COLO829 (cell line): Measurements from ENCODE around the gene SETBP1.

ENCODE experiments used
- DNase-seq: peaks from one replicate; pipeline ENCODE4 v3.0.0; 2012; ENCODE audit warnings: low spot score

The SETBP1 gene

GRCh38 chr18:44841752-44842587, 161.3 kb downstream of the SETBP1 start:
- DNase-seq: no peak

GRCh38 chr18:44842588-44843412, 162.1 kb downstream of the SETBP1 start:
- no peak for DNase-seq

DNA sequence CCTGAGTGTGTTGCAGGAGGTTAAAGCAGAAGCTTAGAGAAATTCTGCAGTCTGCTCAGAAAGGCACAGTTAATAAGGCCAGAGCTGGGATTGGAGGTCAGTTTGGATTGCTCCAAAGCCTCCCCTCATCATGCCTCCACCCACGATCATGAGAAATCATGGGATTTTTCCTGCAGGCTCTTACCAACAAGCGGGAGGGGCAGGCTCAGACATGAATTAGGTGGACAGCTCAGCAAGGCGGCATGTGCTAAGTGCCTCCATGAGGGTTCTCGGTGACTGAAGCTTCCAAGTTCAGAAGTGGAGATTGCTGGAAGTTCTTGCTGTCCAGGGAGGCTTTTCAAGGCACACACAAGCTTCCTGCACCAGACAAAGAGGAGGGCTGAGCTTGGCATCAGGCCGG, 163.8 kb downstream of the SETBP1 start:
- DNase-seq: no peak

- no peak for DNase-seq
These were observed 165.8 kb downstream of the SETBP1 start for GRCh38 chr18:44846450-44846849.

GRCh38 chr18:44848644-44849335, 168.1 kb downstream of the SETBP1 start:
- no peak for DNase-seq

DNA sequence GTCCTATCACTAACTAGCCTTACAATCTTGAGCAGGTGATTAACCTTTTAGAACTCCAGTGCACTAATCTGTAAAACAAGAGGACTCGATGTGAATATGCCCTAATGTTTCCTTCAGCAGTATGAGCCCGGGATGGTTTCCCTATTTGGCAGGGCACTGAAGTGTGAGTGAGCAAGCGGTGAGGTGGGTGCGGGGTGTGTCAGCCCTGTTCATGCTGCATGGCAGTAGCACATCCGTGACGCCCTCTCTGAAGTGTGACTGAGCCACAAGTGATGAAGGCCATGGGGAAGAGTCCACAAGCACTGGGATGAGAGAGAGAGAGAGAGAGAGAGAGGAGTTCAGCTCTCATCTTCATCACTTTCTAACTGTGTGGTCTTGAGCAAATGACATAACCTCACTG, 168.7 kb downstream of the SETBP1 start:
- DNase-seq: no peak

DNA sequence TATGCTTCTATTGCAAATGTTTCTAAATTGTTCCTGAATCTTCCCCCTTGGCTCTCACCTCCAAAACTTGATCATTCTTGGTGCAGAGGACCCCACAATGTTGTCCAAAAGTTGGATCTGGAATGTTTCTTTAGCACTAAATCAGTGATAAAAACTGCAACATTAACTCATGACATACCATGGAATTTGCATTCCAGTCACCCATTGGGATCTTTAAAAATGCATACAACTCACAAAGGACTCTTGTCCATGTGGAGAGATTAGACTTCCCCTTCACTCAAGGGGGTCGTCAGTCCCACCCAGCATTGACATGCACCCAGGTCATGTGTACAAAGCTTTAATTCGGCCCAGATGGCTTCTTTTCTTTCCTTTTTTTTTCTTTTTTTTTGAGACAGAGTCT, 169.3 kb downstream of the SETBP1 start:
- no peak for DNase-seq

DNA sequence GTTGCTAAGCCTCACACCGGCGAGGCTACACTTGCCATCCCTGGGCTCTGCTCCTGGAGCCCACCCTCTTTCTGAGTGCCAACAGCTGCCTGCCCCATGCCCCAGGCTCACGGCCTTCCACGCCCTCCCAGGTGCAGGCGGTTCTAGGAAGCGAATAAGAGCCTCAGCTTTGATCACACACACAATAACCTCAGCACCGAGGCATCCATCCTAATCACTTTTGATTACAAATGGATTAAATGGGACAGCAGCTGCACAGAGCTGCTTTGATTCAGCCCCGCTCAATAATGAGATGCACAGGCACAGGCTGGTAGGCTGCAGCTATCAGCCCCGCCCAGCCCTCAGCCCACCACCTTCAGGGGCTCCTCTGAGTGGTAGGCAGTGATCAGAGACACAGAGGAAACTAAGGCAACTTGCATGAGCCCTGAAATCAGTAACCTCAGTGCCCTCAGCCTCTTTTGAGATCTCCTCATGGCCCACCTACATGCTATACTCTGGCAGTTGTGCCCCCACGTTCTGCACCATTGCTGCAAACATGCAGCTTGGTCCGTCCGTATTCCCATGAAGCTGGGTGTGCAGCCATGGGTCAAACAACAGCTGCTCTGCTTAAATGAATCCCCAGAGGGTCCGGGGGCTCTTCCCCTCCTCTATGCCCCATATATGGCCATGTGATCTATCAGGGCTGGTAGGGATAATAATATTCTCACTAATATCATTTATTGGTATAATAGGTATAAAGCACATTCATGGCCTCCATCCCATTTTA, 171.4 kb downstream of the SETBP1 start:
- DNase-seq: no peak

- DNase-seq: no peak
These were observed 172.1 kb downstream of the SETBP1 start for GRCh38 chr18:44852818-44853217.

GRCh38 chr18:44853430-44853829, 172.7 kb downstream of the SETBP1 start:
- DNase-seq: no peak

DNA sequence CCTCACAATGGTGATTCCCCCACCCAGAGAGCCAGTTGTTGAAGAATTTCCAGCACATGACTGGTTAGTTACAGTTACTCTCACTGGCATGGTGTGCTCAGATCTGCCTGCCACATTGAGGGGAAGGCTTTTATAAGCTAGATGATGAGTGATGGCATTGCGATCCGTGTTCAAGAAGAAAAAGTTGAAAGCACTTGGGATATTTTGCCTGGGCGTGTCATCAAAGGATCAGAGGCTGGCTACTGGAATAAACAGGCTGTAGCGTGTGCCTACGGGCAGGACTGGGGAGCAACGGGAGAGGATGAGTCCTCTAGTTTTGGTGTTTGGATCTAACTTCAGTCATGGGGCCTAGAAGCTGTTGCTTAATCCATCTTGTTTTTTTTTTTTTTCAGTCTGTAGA, 175.0 kb downstream of the SETBP1 start:
- DNase-seq: no peak

DNA sequence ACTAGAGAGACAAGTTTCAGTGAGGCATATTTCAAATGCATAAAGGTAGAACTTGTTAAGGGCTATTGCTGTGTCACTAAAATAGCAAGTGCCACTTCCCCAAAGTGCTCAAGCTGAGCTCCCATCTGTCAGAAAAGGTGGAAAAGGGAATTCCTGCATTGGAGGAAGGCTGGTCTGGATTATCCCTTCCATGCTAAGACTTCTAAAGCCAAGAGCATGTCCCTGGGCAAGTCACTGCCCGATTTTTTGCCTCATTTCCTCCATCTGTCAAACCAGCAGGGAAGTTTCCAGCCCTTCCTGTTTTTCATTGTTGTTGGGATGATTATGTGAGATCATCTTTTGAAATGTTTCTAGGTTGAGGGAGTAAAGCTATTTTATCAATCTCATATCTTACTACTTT, 175.5 kb downstream of the SETBP1 start:
- no peak for DNase-seq

DNA sequence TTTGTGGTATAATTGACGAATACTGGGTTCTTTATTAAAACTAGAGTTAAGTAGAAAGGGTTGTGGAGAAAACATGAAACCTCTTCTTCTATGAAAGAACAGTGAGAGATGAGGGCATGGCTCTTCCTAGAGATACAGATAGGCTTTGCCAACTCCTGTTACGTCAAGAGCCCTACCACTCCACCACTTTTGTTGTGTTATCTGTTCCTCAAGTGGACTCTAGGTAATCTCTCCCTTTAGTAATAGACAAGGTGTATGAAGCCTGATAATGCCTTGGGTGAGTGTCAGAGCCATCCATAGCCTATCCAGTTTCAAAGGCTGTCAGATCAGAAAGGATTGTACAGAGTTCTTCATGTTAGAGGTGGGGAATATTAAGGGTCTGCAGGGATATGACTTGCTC, 176.4 kb downstream of the SETBP1 start:
- DNase-seq: no peak

- DNase-seq: no peak
These were observed 177.2 kb downstream of the SETBP1 start for GRCh38 chr18:44857744-44858491.

DNA sequence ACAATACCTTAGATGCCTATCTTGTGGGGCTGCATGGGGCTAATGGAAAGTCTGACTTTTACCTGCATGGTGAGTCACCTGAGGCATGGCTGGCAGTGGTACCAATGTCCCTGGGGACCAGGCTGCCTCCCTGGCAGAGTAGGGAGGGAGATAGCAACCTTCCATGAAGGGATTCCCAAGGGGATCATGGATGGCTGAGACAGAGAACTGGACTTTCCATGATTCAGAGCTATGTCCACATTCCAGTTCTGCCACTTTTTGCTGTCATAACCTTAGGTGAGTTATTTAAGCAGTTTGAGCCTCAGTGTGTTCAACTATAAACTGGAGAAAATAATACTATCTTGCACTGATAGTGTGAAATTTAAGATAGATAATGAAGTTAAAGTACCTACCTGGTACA, 178.6 kb downstream of the SETBP1 start:
- no peak for DNase-seq

DNA sequence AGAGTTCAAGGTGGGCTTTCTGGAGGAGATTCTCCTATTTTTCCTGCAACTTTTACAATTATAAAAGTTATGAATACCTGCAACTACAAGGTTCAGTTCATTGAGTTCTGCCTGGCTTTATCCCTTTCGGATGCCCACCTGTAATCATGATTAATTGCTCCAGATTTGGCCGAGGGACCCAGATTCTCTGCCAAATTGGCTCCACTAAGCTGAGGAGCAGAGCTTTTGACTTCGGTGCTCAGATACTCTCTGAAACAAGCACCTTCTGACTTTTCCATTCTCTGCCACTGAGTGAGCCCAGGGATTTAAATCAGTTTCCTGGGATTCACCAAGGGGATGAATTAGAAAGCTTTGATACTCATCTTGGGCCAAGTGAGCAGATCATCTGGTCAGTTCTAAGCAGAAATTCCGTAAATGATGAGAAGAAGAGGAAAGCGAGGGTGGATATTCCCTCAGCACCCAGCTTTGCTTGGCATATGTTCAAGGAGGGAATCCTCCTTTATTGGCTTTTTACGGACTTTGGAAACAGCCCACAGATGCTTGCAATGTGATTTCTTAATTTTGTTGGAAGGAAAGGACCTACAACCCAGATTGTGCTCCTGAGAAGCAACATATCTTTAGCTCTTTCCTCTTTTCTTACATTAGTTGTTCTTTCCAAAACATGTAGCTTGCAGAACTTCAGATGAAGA, 179.2 kb downstream of the SETBP1 start:
- no peak for DNase-seq

DNA sequence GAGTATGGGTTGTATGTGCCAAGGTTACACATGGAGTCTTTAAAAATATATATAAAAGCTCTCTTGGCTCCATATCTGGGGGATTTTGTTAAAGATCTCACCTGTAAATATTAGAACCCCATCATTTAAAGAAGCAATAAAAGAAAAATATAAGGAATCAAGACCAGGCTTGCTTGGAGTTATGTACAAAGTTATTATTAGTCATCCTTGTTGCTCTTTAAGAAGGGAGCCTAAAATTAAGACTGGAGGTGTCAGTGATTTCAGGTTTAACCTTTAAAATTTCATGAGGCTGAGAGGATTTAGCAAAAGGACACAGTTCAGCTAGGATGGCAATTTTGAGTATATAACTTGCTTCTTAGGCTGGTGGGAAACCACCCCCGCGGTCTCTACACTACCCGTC, 181.4 kb downstream of the SETBP1 start:
- DNase-seq: no peak

DNA sequence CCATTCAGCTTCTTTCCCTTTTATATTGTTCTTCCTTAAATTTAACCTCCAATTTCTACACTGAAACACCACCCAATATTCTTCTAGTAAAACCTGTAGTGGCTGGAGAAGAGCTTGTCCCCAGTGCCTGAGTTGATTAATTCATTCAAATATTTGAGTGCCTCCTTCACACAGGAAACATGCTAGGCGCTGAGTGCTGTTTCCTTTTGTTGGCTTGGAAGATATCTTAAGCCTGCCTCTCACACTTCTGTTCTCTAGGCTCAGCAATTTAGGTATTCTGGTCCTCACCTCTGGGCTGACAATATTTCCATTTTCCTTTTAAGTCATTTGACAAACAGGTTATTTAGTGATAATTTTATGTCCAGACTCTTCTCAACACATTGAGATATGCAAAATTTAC, 185.4 kb downstream of the SETBP1 start:
- no peak for DNase-seq

DNA sequence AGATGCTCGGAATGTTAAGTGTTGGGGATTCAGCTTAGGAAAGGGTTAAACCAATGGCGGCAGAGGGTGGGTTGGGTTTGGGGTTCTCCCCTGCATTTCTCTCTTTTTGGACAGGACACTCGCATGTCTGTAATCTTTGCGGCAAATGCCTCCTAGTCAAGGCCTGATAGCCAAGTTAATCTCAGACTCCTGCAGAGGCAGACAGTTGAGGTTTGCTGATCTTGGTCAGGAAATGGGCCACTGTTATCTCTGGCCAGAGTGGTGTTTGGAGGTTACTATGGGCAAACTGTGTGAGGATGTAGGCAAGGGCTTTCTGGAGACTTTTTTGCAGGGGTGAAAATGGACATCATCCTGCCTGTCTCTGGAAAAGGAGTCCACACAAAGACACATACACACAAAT, 188.8 kb downstream of the SETBP1 start:
- no peak for DNase-seq

DNA sequence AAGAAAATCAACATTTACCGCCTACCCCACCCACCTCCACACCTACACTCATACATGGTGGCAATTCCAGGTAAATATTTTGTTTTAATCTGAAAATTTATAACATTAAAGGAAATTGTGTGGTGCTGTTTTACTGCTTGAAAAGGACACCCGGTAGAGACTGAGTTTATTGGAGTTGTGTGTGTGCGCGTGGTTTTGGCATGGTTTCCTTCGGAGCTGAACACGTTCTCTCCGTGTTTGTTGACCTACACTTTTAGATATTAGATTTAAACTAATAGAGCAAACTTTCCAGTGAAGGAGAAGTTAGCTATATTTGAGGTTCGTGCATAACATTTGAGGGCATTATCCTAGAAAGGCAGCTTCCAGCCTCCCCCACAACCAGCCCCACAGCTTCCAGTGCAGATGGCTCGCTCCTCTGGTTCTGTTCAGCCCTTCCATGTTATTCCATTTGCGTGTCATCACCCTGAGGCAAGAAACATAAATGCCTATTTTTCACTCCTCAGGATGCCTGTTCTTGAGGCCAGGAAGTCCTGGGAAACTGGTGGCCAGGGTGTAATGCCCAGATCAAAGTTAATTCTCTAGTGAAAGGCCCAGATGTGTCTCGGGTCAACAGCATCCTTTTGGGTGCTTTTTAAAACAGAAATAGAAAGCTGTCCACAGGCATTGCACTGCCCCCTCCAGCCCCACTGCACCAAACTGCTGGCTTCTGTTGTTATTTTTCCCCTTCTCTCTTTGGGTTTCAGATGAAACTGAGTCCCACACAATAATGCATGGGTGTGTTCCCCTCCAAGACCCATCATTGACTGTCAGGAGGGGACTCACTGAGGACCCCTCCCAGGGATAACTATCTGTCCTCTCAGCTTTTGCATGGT, 190.2 kb downstream of the SETBP1 start:
- no peak for DNase-seq
